Measurements from ENCODE around the gene NAV3.

DNA sequence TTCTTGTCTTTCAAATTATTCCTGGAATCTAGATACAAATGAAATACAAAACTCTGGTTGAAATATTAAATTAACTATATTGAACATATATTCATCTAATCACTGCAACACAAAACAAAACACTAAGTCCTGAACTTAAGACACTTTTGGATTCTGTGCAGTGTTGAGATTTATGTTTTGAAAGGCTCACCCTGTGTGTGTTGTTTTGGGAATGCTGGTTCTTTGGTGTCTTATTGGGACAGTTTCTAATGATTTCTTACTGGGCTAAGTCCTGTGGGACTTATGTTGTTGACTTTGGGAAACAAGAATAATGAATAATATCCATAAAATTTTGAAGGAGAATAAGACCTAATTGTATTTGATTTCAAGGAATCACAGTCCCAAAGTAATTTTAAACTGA lies 153.2 kb downstream of the NAV3 start:
- TF ChIP-seq, protein P1, sequence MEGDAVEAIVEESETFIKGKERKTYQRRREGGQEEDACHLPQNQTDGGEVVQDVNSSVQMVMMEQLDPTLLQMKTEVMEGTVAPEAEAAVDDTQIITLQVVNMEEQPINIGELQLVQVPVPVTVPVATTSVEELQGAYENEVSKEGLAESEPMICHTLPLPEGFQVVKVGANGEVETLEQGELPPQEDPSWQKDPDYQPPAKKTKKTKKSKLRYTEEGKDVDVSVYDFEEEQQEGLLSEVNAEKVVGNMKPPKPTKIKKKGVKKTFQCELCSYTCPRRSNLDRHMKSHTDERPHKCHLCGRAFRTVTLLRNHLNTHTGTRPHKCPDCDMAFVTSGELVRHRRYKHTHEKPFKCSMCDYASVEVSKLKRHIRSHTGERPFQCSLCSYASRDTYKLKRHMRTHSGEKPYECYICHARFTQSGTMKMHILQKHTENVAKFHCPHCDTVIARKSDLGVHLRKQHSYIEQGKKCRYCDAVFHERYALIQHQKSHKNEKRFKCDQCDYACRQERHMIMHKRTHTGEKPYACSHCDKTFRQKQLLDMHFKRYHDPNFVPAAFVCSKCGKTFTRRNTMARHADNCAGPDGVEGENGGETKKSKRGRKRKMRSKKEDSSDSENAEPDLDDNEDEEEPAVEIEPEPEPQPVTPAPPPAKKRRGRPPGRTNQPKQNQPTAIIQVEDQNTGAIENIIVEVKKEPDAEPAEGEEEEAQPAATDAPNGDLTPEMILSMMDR (IDR thresholded peaks at IDR 0.05), result no peak
- TF ChIP-seq POLR2A (IDR thresholded peaks at IDR 0.05), result no peak

All from gastroesophageal sphincter (tissue), 3 donors.